ENCODE measurements around the gene CENPI. TPM values are rescaled to one million over a fixed set of nuclear protein-coding genes. Genes with fewer than 3 reads are reported as not detected.

Gene CENPI
- 20.2 and 35.3 TPM in 2 replicates for total RNA-seq

GRCh38 chrX:101097546-101098453 lies at the start of gene CENPI:
TSS of gene CENPI (plus strand) at chrX:101098204. CDS start at chrX:101101071, 2,867 bp downstream.

GRCh38 chrX:101051549-101052302 lies 46.3 kb upstream of the CENPI start, which contains the start of gene TRMT2B:
TSS of gene TRMT2B (minus strand) at chrX:101052111. CDS start at chrX:101042289, 9,822 bp downstream.

GRCh38 chrX:101078716-101079598 lies 19.0 kb upstream of the CENPI start, which contains the start of gene TMEM35A:
TSS of gene TMEM35A (plus strand) at chrX:101078879. CDS start at chrX:101079003, 124 bp downstream.

Other genes with a start within 250 kb of the CENPI start
- gene NOX1, start 223.8 kb upstream of the CENPI start, total RNA-seq = not detected in 2 replicates
- under 0.01 TPM in 2 replicates for gene XKRX, start 169.3 kb upstream of the CENPI start, total RNA-seq
- not detected in 2 replicates for gene ARL13A, start 128.5 kb upstream of the CENPI start, total RNA-seq
- gene TRMT2B, start 46.1 kb upstream of the CENPI start, total RNA-seq = 8.3 and 8.7 TPM in 2 replicates
- 5.5 and 6.1 TPM in 2 replicates for gene TMEM35A, start 19.3 kb upstream of the CENPI start, total RNA-seq
- 1.2 and 2.0 TPM in 2 replicates for gene DRP2, start 121.6 kb downstream of the CENPI start, total RNA-seq
- gene TAF7L, start 193.1 kb downstream of the CENPI start, total RNA-seq = 0.17 and 0.30 TPM in 2 replicates